Activated CD4-positive, alpha-beta T cell treated with anti-CD3 and anti-CD28 coated beads for 36 hours (primary cell): Measurements from ENCODE around the gene MAEL. TPM values are rescaled to one million over a fixed set of nuclear protein-coding genes. Genes with fewer than 3 reads are reported as not detected.

Experiments
- ATAC-seq: fragments of 200-7000 bp; cut with Tn5 transposase; one replicate; pipeline ENCODE4 v1.10.0; 2021; ENCODE audit warnings: mild to moderate bottlenecking, moderate library complexity
- CTCF ChIA-PET: fragments of 350-600 bp; sonication (Branson Sonifier 250); formaldehyde crosslinking; loops from one replicate; lab custom pipeline; 2021; ENCODE audit warnings: antibody characterized with exemption; lab: Charles Lee
- POLR2A ChIA-PET: fragments of 350-600 bp; sonication (Branson Sonifier 250); formaldehyde crosslinking; loops from one replicate; lab custom pipeline; 2021; ENCODE audit warnings: antibody characterized with exemption, inconsistent platforms; lab: Charles Lee
- DNase-seq: peaks from one replicate; pipeline ENCODE4 v3.0.0-alpha.2; 2020
- H3K27ac Mint-ChIP-seq: one replicate; pipeline ENCODE4 v1.8.0; 2021; ENCODE audit warnings: mixed read lengths
- H3K27me3 Mint-ChIP-seq: one replicate; pipeline ENCODE4 v1.8.0; 2021; ENCODE audit warnings: mixed read lengths
- H3K36me3 Mint-ChIP-seq: one replicate; pipeline ENCODE4 v1.8.0; 2021; ENCODE audit warnings: low read depth, mixed read lengths
- H3K4me1 Mint-ChIP-seq: one replicate; pipeline ENCODE4 v1.8.0; 2021; ENCODE audit warnings: mixed read lengths
- H3K4me3 Mint-ChIP-seq: one replicate; pipeline ENCODE4 v1.8.0; 2021; ENCODE audit warnings: mild to moderate bottlenecking, moderate library complexity, mixed read lengths
- H3K9me3 Mint-ChIP-seq: one replicate; pipeline ENCODE4 v1.8.0; 2021; ENCODE audit warnings: low read depth, mixed read lengths
- intact Hi-C, 2 experiments: fragments of 100-400 bp; cut with DNase I in 1 of 2; cut with micrococcal nuclease in 1 of 2; formaldehyde crosslinking; loops; one replicate each; pipeline versions ENCODE4 v1.14.2 to v1.15.1; 2022 to 2024; cut with DNase I, micrococcal nuclease
- total RNA-seq, 2 experiments: library from RNA; stranded (reverse); gene quantifications; one replicate each; pipeline ENCODE4 v1.2.3, GENCODE V29; 2021

The MAEL gene
- under 1 TPM in 1 of 2 experiments, not detected in 1; 0.11 TPM for total RNA-seq

DNA sequence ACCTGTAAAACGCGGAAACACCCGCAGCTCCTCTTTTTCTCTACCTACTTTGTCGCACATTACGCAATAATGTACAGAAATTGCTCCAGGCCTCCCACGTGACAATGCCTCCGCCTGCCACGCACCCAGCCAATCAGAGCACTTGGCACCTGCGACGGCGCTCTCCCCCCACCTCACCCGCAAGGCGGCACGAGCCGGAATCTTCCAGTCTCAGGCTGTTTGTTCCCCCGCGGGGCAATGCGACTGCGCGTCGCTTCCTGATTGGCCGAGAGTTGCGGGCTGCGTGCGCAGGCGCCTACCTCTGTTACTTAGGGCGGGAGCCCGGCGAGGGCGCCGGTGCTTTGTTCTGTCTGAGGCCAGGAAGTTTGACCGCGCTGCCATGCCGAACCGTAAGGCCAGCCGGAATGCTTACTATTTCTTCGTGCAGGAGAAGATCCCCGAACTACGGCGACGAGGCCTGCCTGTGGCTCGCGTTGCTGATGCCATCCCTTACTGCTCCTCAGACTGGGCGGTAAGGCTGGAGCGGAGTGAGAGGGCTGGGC, at the start of gene MAEL:
TSS of gene MAEL (plus strand) at position 307 of the 542 bp plus-strand sequence. CDS start at position 380, 73 bp downstream.
- CTCF ChIA-PET, result interaction anchor here (0.5 kb wide), 1 partner anchor 78 kb away, joined by 3 read pairs; no protein-coding TSS in a partner anchor

DNA sequence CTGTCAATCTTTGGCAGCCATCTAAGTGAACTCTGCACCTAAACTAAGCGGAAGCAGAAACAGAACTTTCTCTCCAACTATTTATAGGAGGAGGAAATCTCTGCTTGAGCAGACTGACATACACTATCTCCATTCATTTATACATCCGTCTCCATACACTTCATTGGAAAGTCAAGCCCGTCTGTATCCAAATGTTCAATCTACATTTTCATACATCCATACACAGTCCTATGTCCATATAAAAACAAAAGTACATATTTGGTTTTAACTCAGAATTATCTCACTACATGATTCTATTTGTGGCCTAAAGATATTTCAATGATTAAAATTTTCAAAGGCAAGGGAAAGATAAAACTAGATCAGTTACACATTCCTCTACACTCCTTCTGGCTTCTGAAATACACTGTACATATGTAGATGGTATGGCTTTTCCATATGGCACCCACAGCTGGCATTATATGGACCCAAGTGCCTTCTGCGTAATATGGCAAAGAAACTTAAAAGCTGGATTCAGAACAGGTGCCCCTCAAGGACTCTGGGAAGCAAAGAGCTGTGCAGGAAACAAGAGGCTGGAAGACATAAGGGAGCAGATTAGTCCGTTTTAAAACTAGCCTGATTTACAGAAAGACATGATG, 49.2 kb upstream of the MAEL start:
- Mint-ChIP-seq H3K36me3 (no peaks in the 10 kb centered on the region), H3K9me3 (no peaks in the 10 kb centered on the region), H3K4me1 (peaks cover 9% of the 10 kb centered on the region), H3K4me3 (no peak overlapping the region), H3K27ac (no peak overlapping the region), H3K27me3 (no peaks in the 10 kb centered on the region)
- CTCF ChIA-PET, result interaction anchor here (1.0 to 1.5 kb wide), 2 partner anchors 14 to 29 kb away, joined by 3 read pairs; no protein-coding TSS in a partner anchor
- intact Hi-C loops, result loop anchor here in 1 of 2 experiments (5.0 kb wide), 1 partner anchor 52 kb away; no protein-coding TSS in a partner anchor
- POLR2A ChIA-PET, result no interaction called here
- ATAC-seq (no peak), DNase-seq (no peak)

More for the DNA sequence above, at the start of gene MAEL:
- DNase-seq (no peak), ATAC-seq (no peak)
- Mint-ChIP-seq H3K4me1 (no peaks in the 10 kb centered on the region), H3K9me3 (peaks cover 2% of the 10 kb centered on the region), H3K27me3 (peaks cover 14% of the 10 kb centered on the region), H3K27ac (no peak within 1 kb of the TSS), H3K36me3 (no peaks in the 10 kb centered on the region), H3K4me3 (no peak within 1 kb of the TSS)
- intact Hi-C loops, result no loop called here
- POLR2A ChIA-PET, result no interaction called here

DNA sequence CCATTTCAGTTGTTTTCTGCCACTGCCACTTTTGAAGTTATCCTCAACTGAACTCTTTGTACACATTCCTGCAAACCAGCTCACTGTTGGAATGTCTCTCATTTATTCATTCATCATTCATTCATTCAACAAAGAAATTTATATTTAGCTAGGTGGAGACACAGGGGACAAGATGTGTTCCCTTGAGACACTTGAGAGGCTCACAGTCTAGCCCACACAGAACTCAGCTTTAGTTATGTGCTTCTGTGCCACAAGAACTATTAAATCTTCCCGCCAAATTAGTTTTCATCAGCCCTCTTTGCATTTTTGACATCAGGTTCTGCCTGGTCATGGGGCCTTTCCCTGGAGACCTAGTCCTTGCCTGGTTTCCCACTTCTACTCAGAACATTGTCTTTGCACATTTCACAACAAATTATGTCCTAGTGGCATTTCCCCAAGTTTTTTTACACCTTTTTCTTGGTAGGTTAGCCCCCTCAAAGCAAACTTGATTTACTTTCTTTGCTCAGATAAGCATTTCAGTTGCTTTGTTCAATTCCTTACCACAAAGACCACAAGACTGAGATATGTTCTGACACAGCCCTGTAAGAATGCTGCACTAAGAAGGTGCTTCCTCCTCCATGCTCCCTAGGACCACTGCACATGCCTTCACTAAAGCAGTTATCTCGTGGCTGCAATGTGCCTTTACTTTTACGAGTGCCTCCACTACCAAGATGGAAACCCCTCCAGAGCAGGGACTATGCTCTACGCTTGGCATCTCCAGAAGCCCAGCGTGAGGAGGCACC, 44.7 kb upstream of the MAEL start:
- Mint-ChIP-seq H3K27me3 (peaks cover 27% of the 10 kb centered on the region), H3K36me3 (no peaks in the 10 kb centered on the region), H3K27ac (no peak overlapping the region), H3K9me3 (no peaks in the 10 kb centered on the region), H3K4me3 (no peak overlapping the region), H3K4me1 (peaks cover 27% of the 10 kb centered on the region)
- peak; percentile 61 for ATAC-seq
- ChIA-PET POLR2A (no interaction called here), CTCF (interaction anchor here (0.8 to 2.1 kb wide), 2 partner anchors 34 to 114 kb away, joined by 3 to 6 read pairs; no protein-coding TSS in a partner anchor)
- DNase-seq, result no peak
- intact Hi-C loops, result loop anchor here in 1 of 2 experiments (5.0 kb wide), 1 partner anchor 48 kb away; no protein-coding TSS in a partner anchor

DNA sequence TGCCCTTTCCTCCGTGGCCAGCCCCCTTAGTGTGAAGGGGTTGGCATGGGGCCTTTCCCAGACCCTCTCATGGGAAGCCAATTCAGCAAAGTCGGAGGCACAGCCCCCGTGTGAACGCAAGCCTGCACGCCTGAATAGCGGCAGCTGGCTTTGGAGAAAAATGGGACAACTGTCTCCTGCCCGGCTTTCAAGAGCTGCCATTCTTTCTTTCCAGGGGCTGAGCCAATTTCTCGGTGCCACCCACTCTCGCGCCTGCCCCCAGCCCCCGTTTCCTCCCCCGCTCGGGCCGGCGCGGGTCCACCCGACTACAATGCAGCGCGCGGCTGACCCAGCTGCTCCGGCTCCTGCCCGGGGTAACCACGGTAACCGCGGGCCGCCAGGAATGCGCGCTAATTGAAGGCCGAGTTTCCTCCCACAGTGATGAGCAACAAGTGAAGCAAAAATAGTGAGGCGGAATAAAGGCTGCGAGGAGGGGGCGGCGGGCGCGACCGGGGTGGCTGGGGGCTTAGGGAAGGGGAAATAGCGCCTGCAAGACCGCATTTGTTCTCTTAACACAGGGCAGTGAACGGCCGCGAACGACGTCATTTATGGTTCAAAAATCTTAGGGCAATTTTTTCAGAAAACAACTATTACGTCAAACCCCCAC, 41.6 kb upstream of the MAEL start:
- no peak overlapping the region for H3K27ac Mint-ChIP-seq
- H3K9me3 Mint-ChIP-seq, result no peaks in the 10 kb centered on the region
- DNase-seq, result peak; percentile 19
- ATAC-seq, result no peak
- H3K27me3 Mint-ChIP-seq, result peaks cover 31% of the 10 kb centered on the region
- no peaks in the 10 kb centered on the region for H3K36me3 Mint-ChIP-seq
- H3K4me1 Mint-ChIP-seq, result peaks cover 33% of the 10 kb centered on the region
- CTCF ChIA-PET, result no interaction called here
- intact Hi-C loops, result no loop called here
- POLR2A ChIA-PET, result no interaction called here
- H3K4me3 Mint-ChIP-seq, result no peak overlapping the region

DNA sequence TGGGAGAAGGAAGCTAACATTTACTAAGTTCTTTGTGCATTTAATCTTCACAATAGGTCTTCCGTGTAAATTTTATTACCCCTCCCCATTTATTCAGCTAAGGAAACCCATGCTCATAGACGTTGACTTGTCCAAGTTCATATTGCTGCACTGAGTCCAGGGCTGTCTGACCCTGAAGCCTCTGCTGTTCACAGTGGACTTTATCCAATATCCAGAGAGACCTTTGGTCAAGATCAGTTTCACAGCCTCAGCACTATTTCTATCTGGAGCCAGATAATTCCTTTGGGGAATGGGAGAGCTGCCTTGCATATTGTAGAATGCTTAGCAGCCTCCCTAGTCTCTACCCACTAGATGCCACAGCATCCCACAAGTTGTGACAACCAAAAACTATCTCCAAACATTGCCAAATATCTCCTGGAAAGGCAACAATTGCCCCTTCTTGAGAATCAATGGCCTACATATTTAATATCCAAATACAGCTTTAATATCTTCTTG, 40.2 kb upstream of the MAEL start:
- POLR2A ChIA-PET, result no interaction called here
- peaks cover 2% of the 10 kb centered on the region for H3K36me3 Mint-ChIP-seq

DNA sequence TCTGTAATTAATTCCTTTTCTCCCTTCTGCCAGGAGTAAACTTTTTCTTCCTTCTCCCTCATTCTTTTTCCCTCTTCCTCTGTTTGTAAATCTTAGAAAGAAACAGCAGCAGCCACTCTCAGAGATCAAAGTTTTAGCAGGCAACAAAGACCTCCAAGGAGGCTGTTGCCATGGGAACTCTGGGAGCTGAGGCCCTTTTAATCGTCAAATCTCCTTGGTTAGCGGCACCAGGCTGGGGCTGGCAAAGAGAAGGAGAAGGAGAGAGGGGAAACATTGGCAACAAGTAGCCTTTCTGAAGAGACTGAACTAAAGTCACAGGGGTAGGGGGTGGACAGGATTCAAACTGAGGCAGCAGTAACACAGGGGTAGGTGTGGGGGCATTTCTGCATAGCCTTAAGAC, 38.9 kb upstream of the MAEL start:
- CTCF ChIA-PET, result interaction anchor here (0.7 to 1.8 kb wide), 4 partner anchors 27 to 109 kb away, joined by 3 to 7 read pairs (median 3); no protein-coding TSS in a partner anchor
- no peak overlapping the region for H3K27ac Mint-ChIP-seq
- intact Hi-C loops, result no loop called here

More for the DNA sequence above, 40.2 kb upstream of the MAEL start:
- Mint-ChIP-seq H3K27me3 (peaks cover 31% of the 10 kb centered on the region), H3K4me1 (peaks cover 36% of the 10 kb centered on the region), H3K9me3 (no peaks in the 10 kb centered on the region), H3K27ac (no peak overlapping the region), H3K4me3 (no peak overlapping the region)
- intact Hi-C loops, result no loop called here
- DNase-seq (no peak), ATAC-seq (no peak)
- CTCF ChIA-PET, result interaction anchor here (1.0 to 1.8 kb wide), 2 partner anchors 44 to 110 kb away, joined by 3 to 7 read pairs; no protein-coding TSS in a partner anchor

DNA sequence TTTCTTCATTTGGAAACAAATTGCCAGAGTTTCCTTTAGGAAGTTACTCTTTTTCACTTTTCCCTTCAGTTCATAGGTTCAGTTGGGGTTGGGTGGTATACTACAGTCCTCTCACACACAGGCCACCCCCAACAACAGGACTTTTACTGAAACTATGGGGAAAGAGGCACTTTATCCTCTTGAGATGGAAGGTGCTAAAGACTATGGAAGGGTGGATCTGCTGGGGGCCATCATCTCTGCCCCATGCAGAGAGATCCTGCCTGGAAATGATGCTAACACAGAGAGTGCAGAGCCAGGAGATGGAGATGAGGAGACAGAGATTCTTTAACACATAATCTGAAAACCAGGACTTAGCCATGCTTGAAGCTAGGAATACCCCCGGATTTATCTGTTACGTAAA, 38.0 kb upstream of the MAEL start:
- Mint-ChIP-seq H3K4me1 (peaks cover 16% of the 10 kb centered on the region), H3K4me3 (no peak overlapping the region), H3K36me3 (peaks cover 2% of the 10 kb centered on the region), H3K9me3 (no peaks in the 10 kb centered on the region), H3K27ac (no peak overlapping the region), H3K27me3 (peaks cover 24% of the 10 kb centered on the region)
- no peak for ATAC-seq
- POLR2A ChIA-PET, result no interaction called here
- intact Hi-C loops, result no loop called here
- no peak for DNase-seq
- CTCF ChIA-PET, result no interaction called here

More for the DNA sequence above, 38.9 kb upstream of the MAEL start:
- ATAC-seq (no peak), DNase-seq (no peak)
- H3K4me1 Mint-ChIP-seq, result peaks cover 24% of the 10 kb centered on the region
- H3K9me3 Mint-ChIP-seq, result no peaks in the 10 kb centered on the region
- POLR2A ChIA-PET, result no interaction called here
- H3K4me3 Mint-ChIP-seq, result no peak overlapping the region
- peaks cover 31% of the 10 kb centered on the region for H3K27me3 Mint-ChIP-seq
- H3K36me3 Mint-ChIP-seq, result peaks cover 2% of the 10 kb centered on the region

DNA sequence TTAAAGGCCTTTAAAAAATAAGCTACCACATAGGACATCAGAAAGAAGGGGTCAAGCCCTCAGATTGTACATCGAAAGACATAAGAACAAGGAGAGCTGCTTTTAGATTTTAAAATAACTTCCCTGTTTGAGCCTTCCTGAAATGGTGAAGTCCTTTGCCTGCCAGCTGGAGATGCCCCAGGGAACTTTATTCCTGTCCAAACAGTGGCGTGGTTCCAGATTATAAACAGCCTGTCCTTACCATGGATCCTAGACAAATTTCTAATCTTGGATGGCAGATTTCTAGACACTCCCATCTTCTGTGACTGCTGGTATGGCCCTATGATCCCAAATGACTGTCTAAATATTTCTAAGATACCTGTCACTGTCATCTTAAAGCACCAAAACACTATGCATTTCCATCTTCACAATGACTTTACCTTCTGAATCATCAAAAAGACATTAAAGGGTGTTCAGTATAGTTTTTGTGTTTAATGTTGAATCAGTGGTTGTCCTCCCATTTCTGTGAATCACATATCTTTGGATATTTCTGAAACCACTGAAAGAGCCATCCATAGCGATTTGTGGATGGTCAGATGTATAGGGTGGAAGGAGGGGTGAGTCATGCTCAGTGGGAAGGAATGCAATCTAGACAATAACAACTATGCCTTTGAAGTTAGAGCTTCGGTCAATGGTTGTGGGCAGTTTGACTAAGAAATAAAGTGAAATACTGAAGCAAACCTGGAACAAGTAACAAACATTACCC, 36.9 kb upstream of the MAEL start:
- POLR2A ChIA-PET, result interaction anchor here (0.7 kb wide), 1 partner anchor 101 kb away, joined by 3 read pairs; no protein-coding TSS in a partner anchor
- no peak overlapping the region for H3K27ac Mint-ChIP-seq

DNA sequence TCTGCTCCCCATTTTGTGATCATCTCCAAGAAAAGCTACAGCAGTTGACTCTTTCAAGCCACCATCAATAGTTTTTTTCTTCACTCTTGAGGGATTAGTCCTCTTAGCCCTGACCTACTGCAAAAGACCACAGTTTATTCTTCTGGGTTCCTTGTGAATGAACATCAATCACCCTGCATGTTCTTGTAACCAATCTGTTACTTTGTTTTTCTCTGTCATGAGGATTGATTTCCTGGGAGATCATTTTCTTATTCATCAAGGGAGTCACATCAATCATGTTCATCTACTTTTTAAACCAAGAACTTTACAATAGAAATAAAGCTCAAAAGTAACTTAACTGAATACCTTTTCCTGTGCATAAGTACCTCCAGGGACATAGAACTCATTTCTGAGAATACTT, 35.6 kb upstream of the MAEL start:
- H3K9me3 Mint-ChIP-seq, result no peaks in the 10 kb centered on the region
- CTCF ChIA-PET, result interaction anchor here (0.7 kb wide), 1 partner anchor 43 kb away, joined by 3 read pairs; no protein-coding TSS in a partner anchor
- H3K4me3 Mint-ChIP-seq, result no peak overlapping the region
- peaks cover 2% of the 10 kb centered on the region for H3K36me3 Mint-ChIP-seq
- ATAC-seq (no peak), DNase-seq (no peak)
- intact Hi-C loops, result no loop called here
- H3K27me3 Mint-ChIP-seq, result peaks cover 8% of the 10 kb centered on the region
- H3K4me1 Mint-ChIP-seq, result peaks cover 9% of the 10 kb centered on the region
- H3K27ac Mint-ChIP-seq, result no peak overlapping the region
- POLR2A ChIA-PET, result interaction anchor here (0.7 kb wide), 1 partner anchor 18 kb away, joined by 3 read pairs; no protein-coding TSS in a partner anchor

More for the DNA sequence above, 36.9 kb upstream of the MAEL start:
- Mint-ChIP-seq H3K9me3 (no peaks in the 10 kb centered on the region), H3K36me3 (peaks cover 2% of the 10 kb centered on the region), H3K4me3 (no peak overlapping the region), H3K27me3 (peaks cover 16% of the 10 kb centered on the region), H3K4me1 (peaks cover 12% of the 10 kb centered on the region)
- DNase-seq (peak; percentile 21), ATAC-seq (peak; percentile 81)
- intact Hi-C loops, result no loop called here
- CTCF ChIA-PET, result interaction anchor here (1.0 to 1.4 kb wide), 3 partner anchors 16 to 107 kb away, joined by 3 to 5 read pairs (median 3); no protein-coding TSS in a partner anchor
